NT2/D1 (cell line): ENCODE results near the gene ARRDC3.

Experiments
- DNase-seq: peaks from one replicate; pipeline ENCODE4 v3.0.0-alpha.2; 2011; ENCODE audit warnings: low read depth, low spot score
- H3K27me3 ChIP-seq: 2 replicates; pipeline ENCODE4 v1.6.0; 2011; ENCODE audit warnings: mild to moderate bottlenecking; ENCODE audit not compliant: insufficient read length, insufficient read depth
- H3K36me3 ChIP-seq: 2 replicates; pipeline ENCODE4 v1.6.1; 2011; ENCODE audit warnings: mild to moderate bottlenecking, low read length, mixed read lengths; ENCODE audit not compliant: insufficient read depth, insufficient read length
- H3K4me1 ChIP-seq: 2 replicates; pipeline ENCODE4 v1.5.1; 2011; ENCODE audit not compliant: insufficient read depth, insufficient read length
- H3K4me3 ChIP-seq: 2 replicates; pipeline ENCODE4 v1.5.1; 2011; ENCODE audit warnings: low read depth; ENCODE audit not compliant: insufficient read length
- H3K9ac ChIP-seq: 2 replicates; pipeline ENCODE4 v1.6.0; 2011; ENCODE audit warnings: low read depth; ENCODE audit not compliant: insufficient read length
- H3K9me3 ChIP-seq: 2 replicates; pipeline ENCODE4 v1.5.1; 2011; ENCODE audit warnings: mild to moderate bottlenecking, low read length; ENCODE audit not compliant: insufficient read depth
- SUZ12 ChIP-seq: IDR thresholded peaks from 2 replicates; pipeline ENCODE4 v1.6.1; 2011; ENCODE audit not compliant: insufficient read length, insufficient read depth; ENCODE audit errors: extremely low read depth
- YY1 ChIP-seq: IDR thresholded peaks from 2 replicates; pipeline ENCODE4 v1.6.1; 2011; ENCODE audit not compliant: insufficient read length, insufficient read depth
- ZNF274 ChIP-seq: IDR thresholded peaks from 2 replicates; pipeline ENCODE4 v1.6.1; 2011; ENCODE audit warnings: mild to moderate bottlenecking, low read depth, low read length

The ARRDC3 gene

DNA sequence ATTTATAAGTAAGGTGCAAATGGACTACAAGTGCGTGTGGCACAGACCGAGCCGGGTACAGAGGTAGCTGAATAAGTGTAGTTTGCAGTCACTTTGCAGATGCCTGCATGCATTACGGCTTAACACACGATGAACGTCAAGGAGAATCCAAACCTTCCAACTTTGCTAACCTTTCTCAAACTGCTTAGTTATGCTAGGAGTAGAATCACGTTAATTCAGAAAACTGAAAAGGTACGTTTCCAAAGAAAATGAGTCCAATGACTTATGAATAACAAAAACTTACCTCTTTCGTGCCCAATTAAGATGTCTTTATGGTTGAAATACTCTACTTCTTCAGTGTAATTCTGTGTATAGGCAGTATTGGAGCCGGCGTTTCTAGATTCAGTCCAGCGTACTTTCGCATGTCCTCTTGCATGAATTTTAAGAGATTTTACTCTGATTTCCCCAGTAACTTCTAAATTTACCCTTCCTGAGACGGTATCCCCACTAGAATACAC is 539 bp downstream of the ARRDC3 start:
- no peaks in the 10 kb centered on the region for H3K4me1 ChIP-seq
- H3K27me3 ChIP-seq = no peaks in the 10 kb centered on the region
- peaks cover 9% of the 10 kb centered on the region for H3K36me3 ChIP-seq
- TF ChIP-seq YY1 (no peak), SUZ12 (no peak), ZNF274 (no peak)
- DNase-seq = no peak
- H3K9me3 ChIP-seq = no peaks in the 10 kb centered on the region
- H3K4me3 ChIP-seq = peak overlapping the region; percentile 79
- peak overlapping the region; percentile 69 for H3K9ac ChIP-seq

DNA sequence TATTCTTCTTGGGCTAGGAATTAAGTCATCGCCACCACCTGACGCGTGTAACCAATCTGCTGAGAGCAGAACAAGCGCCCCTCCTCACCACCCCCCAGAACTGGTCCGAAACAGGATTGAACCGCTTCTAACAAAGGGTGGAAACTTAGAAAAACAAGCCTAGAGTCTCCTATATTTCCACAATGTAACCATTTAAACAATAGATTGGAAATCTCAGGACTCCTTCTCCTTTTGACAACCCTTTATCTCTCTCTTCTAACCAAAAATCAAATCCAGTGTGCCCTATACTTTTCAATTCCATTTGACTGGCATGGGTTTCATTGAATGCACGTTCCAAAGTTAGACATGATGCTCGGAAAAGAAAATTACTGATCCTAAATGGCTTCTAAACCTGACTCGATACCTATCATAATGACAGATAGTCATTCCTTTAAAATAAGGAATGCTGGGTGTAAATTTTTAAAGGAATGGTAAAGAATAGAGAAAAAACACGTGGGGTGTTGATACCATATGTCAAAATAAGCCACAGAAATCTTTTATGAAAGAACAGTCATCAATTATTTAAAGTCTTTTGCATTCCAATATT is 1.2 kb downstream of the ARRDC3 start:
- no peaks in the 10 kb centered on the region for H3K27me3 ChIP-seq
- H3K4me3 ChIP-seq = peak overlapping the region; percentile 79
- no peak for DNase-seq
- peak overlapping the region; percentile 69 for H3K9ac ChIP-seq
- H3K9me3 ChIP-seq = no peaks in the 10 kb centered on the region
- TF ChIP-seq YY1 = no peak
- H3K36me3 ChIP-seq = peaks cover 11% of the 10 kb centered on the region
- no peaks in the 10 kb centered on the region for H3K4me1 ChIP-seq

DNA sequence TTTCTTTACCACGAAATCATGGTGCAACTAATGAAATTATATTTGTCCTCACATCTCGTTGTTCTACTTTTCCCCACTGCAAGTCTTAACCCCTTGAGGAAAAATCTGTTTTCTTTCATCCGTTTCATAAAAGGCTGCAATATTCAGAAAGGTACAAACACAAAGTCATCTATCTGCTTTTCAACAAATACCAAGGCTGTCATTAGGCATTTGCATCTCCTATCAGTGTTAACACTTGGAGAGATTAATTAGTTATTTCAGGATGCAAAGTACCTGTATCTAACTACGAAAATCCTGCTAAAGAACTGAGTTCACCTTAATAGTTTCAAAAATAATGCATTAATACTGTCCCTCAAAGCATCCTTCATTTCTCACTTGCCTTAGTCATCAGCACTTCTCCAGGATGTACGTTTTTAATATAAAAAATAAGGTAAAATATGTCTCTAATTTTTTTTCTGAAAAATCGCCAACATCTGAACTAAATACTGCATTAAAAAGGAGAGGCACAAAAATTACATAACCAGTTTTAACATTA is 1.8 kb downstream of the ARRDC3 start:
- no peak for TF ChIP-seq ZNF274
- no peak for TF ChIP-seq YY1
- no peak for TF ChIP-seq SUZ12

DNA sequence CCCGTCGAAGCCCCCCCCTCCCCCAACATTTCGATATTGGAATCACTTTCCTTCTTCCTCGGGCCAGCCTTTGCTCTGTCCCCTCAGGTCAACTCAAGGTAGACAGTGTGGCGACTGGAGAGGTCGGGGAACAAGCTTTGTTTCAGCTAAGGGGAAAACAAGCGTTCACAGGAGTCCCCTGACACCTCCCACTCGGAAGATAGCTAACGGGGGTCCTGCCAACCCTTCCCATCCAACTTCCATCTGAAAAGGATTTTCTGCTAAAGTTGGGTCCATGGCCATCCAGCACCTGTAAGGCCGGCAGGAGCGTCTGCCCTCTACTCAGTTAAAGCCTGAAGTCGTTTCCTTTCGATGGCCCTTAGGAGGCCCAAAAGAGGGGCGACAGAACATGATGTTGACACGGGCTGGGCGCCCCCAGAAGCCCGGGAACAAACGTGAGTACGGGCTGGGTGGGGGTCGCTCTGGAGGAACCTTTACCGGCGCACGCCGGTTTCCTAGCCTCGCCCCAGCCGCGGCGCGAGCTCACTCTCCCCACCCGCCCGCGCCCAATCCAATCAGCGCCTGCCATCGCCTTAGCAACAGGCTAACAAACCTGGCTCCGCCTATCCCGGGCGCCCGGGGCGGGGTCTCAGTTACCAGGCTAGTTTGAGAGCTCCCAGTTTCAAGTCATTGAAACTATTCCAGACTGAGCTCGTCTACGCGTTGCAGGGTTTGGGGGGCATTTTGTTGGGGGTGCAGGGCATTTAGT is 2.5 kb downstream of the ARRDC3 start:
- peak overlapping the region; percentile 95 for H3K9ac ChIP-seq
- DNase-seq = peak; percentile 80
- H3K4me3 ChIP-seq = peak overlapping the region; percentile 79
- no peaks in the 10 kb centered on the region for H3K4me1 ChIP-seq
- peaks cover 20% of the 10 kb centered on the region for H3K36me3 ChIP-seq
- H3K9me3 ChIP-seq = no peaks in the 10 kb centered on the region
- H3K27me3 ChIP-seq = no peaks in the 10 kb centered on the region
- no peak for TF ChIP-seq SUZ12

More for the DNA sequence above, 1.8 kb downstream of the ARRDC3 start:
- Histone ChIP-seq H3K9ac (peak overlapping the region; percentile 72), H3K4me3 (peak overlapping the region; percentile 79), H3K36me3 (peaks cover 16% of the 10 kb centered on the region), H3K9me3 (no peaks in the 10 kb centered on the region), H3K4me1 (no peaks in the 10 kb centered on the region), H3K27me3 (no peaks in the 10 kb centered on the region)
- DNase-seq = no peak

DNA sequence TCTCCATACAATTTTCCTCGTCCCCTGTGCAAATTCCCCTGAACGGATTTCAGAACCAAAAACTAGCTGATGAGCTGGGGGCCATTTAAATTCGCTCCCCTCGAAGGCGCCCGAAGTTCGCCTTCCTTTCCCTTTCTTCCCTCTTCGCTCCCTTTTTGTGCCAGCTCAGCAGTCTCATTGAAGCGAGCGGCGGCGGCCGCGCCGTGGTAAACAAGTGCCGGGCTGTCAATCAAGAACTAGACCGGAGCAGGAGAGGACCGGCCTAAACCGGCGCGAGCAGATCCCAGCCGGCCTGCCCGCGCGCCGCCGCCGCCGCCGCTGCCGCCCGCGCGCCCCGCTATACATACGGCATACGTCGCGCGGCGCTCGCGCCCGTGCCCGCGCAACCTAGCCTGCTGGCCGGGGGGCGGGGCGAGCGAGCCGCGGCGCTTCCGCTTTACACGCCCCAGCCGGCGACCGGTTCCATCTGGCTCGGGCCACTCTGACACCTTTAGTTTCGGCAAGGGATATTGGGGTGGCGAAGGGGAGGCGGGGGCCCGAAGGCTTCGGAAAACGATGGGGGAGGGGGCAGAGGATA is 3.1 kb downstream of the ARRDC3 start:
- peaks cover 26% of the 10 kb centered on the region for H3K36me3 ChIP-seq
- H3K4me1 ChIP-seq = no peaks in the 10 kb centered on the region
- H3K9me3 ChIP-seq = no peaks in the 10 kb centered on the region
- DNase-seq = peak; percentile 75
- TF ChIP-seq YY1 = no peak
- no peak for TF ChIP-seq SUZ12
- no peak for TF ChIP-seq ZNF274
- H3K27me3 ChIP-seq = no peaks in the 10 kb centered on the region
- peak overlapping the region; percentile 79 for H3K4me3 ChIP-seq
- H3K9ac ChIP-seq = peak overlapping the region; percentile 95

DNA sequence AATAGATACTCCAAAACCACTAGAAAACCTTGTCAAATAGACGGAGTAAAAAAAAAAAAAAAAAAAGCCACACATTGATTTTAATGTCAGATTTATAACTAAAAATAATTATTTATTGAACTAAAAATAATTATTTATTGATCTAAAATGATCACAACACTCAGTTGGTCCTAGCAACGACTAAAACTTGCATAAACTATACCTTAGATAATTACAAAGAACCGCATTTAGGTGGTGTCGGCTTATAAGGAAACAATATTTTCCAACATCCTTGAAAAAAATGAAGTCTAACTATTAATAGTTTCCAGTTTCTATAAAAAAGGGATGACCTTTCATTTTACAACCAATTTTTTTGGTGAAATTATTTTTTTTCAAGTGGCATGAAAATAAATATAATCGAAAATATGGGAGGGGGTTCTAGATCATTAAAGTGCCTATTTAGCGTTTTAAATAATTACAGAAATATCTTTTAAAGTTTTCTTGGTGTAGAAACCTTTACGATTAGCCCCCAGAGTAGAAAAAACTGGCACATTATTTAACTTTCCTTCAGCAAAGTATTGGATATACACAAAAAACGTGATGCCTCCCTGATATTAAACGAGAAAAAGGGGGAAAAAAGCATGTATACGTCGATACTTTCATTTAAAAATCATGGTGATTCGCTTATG is 3.7 kb downstream of the ARRDC3 start:
- peak overlapping the region; percentile 79 for H3K9ac ChIP-seq
- no peaks in the 10 kb centered on the region for H3K27me3 ChIP-seq
- peak overlapping the region; percentile 59 for H3K4me3 ChIP-seq
- DNase-seq = no peak
- H3K4me1 ChIP-seq = no peaks in the 10 kb centered on the region
- no peak for TF ChIP-seq SUZ12
- no peak for TF ChIP-seq ZNF274
- no peak for TF ChIP-seq YY1
- no peaks in the 10 kb centered on the region for H3K9me3 ChIP-seq
- H3K36me3 ChIP-seq = peaks cover 32% of the 10 kb centered on the region

DNA sequence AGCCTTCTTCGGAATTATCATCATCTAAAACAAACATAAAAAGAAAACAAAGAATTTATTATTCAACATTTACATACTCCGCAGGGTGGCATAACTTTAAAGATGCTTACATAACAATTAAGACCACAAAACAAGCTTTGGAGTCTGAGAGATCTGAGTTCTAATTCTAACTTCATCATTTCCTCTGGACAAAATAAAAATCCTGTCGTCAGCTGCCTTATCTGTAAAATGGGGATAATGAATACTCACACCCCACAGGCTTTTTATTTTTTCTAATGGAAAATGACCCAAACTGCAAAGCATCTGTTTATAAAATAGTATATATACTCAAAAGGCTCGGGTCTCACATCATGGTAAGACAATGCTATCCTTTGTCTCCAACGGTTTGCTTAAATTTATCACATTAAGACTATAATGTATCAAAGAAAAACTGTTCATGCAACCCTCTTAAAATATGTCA is 4.3 kb downstream of the ARRDC3 start:
- no peak for TF ChIP-seq ZNF274
- TF ChIP-seq SUZ12 = no peak
- TF ChIP-seq YY1 = no peak
- no peak overlapping the region for H3K4me3 ChIP-seq
- H3K36me3 ChIP-seq = peaks cover 38% of the 10 kb centered on the region
- H3K4me1 ChIP-seq = no peaks in the 10 kb centered on the region
- no peaks in the 10 kb centered on the region for H3K9me3 ChIP-seq
- no peak for DNase-seq
- H3K27me3 ChIP-seq = no peaks in the 10 kb centered on the region
- no peak overlapping the region for H3K9ac ChIP-seq
